ENCODE measurements around the gene PTPRM.

Gene PTPRM

GRCh38 chr18:7567474-7568425 is 634 bp downstream of the PTPRM start:
- DNase-seq (ENCODE audit: low read depth): no peak

DNA sequence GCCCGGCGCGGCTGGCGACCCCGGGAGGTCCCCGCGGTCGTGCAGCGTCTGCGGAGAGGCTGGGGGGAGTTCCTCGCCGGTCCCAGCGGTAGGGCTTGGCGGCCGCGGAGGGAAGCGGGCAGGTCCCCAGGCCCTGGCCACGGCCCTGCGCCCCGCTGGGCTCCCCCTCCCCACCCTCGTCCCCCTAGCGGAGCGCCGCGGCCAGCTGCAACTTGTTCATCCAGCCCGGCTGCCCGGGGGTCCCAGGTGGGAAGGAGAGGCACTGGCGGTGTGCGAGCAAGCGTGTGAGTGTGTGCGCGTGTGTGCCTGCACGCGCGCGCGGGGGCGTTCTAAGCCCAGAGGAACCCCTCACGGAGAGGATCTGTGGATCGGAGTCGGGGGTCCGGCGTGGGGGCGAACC is 1.3 kb downstream of the PTPRM start:
- DNase-seq (ENCODE audit: low read depth): no peak

GRCh38 chr18:7571626-7572025 is 4.5 kb downstream of the PTPRM start:
- DNase-seq (ENCODE audit: low read depth): no peak

- DNase-seq (ENCODE audit: low read depth): no peak
Observed at GRCh38 chr18:7572822-7573221, 5.7 kb downstream of the PTPRM start.

GRCh38 chr18:7575465-7576028 is 8.4 kb downstream of the PTPRM start:
- no peak for DNase-seq (ENCODE audit: low read depth)

DNA sequence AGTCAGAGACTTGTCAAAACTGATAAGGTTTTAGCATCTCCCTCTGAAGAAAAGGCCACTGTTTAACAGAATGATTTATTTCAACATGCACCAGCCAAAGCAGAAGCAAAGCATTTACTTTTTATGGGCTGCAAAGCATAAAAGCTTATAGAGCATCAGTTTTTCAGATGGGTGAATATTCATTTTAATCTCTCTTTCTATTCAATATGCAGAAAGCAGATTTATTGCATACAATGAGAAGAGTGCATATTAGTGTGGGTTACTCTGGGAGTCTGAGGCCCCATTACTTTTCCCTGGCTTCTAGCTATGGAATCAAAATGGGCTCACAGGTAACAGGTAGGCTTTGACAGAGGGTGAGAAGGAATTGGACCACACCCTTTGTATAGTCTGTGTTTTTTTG is 9.0 kb downstream of the PTPRM start:
- DNase-seq (ENCODE audit: low read depth): no peak

DNA sequence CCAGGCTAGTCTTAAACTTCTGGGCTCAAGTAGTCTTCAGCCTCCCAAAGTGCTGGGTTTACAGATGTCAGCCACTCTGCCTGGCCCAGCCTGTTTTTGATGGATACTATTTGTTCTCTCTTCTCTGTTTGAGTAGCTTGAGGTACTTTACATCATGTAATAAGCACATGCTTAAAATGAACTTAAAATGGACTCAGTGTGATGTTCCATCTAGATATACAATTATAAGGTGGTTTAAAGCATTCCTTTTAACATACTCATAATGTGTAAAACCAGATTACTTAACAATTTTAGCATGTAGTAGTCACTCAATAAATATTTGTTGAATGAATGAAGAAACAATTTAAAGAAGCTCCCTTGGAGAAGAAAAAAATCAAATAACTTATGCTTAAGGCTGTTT is 9.6 kb downstream of the PTPRM start:
- DNase-seq (ENCODE audit: low read depth): no peak

DNA sequence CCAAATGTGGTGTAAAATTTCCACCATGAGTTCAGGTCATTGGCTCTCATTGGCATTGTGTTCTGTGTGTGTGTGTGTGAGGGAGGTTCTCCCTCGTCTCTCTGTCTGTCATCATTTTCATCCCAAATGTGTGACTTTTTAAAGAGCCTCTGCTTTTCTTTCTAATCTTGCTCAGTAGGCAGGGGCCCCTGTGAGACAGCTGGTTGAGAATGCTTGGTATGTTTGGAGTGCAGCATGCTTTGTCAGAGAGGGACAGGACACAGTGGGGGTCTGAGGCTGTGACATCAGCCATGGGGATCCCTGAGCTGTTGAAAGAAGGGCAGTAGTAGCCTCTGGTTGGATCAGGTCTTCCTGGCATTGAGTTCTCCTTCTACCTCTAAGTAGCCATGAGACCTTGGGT is 10.6 kb downstream of the PTPRM start:
- no peak for DNase-seq (ENCODE audit: low read depth)

DNA sequence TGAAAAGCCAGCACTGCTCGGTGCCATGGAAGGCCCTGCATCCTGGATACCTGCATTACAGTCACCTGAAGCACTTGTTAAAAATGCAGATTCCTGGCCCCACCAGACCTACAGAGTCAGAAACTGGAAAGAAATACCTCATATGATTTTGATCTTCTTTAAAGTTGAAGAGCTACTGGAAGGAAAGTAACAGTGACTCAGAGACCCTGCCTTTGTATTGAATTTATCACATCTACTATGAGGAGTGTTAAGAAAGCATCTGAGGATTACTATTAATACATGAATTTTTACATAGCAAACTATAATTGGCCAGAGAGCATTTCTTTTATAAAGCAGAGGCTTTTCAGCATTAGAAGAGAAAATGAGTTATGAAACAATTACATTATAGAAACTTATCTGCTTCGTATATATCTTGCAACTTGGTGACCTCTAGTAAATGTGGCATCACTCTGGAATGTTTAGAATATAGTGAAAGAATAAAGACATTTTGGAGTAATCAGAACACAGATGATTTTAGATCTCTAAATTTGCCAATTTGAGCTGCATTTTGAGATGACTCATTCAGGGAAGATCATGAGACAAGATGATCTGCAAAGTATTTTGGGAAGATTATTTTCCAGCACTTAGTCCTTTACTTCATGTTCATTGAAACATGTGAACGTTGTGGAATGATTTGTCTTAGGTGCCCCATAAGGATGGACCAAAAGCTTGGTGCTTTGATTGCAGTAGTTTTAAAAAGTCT is 12.2 kb downstream of the PTPRM start:
- no peak for DNase-seq (ENCODE audit: low read depth)

DNA sequence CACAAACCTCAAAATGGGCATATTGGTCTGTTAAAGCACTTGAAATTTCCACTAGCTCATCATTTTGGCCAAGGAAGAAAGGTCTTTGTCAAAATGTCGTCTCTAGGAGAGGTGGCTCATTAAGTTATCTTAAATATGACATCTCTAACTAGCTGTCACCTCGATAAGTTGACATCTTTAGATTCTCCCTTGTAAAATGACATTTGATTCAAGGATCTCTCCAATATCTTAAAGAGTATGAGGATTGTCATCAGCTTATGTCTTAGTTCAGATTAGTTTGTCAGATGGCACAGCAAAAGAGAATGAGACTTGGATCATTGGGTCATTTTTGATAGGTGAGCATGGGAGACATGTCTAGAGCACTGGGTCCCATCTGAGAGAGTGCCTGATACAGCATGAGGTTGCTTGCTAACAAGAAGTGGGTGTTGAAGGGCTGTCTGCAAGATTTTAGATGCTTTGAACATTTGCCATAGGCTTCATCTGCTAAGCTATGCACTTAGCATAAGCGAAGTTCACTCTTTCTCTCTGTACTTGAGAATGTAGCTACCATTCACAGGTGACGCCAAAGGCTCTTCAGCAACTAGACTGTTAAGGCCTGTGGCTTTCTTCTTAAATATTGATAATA is 12.9 kb downstream of the PTPRM start:
- no peak for DNase-seq (ENCODE audit: low read depth)

- no peak for DNase-seq (ENCODE audit: low read depth)
Observed at GRCh38 chr18:7584646-7585275, 17.6 kb downstream of the PTPRM start.

DNA sequence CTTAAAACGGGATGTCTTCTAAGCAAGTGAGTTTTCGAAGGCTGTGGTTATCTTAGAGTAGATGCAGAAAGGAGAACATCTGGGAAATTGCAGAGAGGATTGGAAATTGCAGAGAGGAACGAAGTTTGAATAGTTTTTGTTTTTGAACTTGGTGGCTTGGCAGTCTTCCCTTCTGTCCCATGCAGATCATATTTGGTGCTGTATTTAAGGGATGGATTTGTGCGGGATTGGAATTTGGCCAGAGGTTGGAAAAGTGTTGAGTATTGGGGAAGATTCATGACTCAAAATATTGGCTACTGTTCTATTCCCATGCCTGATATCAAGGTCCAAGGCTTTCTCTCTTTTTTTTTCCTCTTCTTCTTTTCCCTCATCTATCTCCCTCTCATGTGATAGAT is 18.2 kb downstream of the PTPRM start:
- no peak for DNase-seq (ENCODE audit: low read depth)

GRCh38 chr18:7586379-7586778 is 19.3 kb downstream of the PTPRM start:
- no peak for DNase-seq (ENCODE audit: low read depth)

DNA sequence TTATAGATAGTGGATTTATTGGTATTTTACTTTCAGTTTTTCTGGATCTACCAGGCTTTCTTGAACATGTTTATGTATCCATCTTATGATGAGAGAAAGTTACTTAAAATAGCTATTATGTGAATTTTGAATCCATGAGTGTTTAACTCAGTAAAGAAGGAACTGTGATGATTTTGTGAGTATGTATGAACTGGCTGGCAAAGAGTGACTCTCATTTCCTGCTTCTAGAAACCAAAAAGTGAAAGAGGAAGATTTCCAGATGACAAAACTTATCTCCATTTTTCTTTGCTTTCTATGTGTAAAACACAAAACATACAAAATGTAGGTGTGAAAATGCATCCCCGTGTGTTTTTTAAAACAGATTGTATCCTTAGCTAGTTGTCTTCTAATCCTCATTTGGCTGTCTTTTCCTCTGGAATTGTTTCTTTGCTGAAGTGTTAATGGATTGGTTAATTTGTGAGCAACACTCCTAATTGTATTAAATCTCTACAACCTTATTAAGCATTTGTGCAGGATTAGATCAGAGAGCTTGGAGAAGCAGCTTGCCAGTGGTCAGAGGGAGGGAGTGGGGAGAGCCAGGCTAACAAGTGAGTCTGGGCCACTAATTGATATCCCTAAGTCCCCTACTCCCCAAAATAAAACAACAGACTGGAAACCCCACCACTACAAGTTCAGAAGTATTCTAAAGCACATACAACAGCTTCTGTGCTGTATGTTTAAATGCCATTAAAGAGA is 23.9 kb downstream of the PTPRM start:
- no peak for DNase-seq (ENCODE audit: low read depth)

- DNase-seq (ENCODE audit: low read depth): no peak
Observed at GRCh38 chr18:7592305-7593071, 25.4 kb downstream of the PTPRM start.

DNA sequence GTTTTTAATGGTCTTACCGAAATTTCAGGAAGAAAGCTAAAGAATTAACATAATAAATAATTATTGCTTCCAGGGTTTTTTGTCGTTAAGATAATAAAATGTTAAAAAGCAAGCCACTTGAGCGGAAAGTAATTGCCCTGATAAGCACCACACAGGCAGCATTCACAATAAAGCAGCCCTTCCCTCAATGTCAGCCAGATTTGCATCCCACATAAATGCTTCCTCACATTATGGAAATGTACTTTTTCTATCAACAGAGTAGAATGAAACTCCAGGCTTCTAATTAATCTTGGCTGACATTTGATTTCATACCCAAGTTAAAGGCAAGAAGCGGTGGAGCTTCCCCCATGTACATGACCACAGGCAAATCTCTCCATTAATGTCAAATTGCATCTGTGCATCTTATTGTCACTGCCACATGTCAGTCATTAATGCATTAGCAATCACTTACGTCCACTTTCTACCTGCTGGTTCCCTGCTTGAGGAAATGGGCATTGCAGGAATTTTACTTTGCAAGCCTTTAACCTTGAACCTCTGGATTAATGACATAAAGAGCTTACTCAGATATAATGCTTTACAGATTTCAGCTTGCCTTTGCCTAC is 26.2 kb downstream of the PTPRM start:
- no peak for DNase-seq (ENCODE audit: low read depth)

GRCh38 chr18:7596147-7596546 is 29.0 kb downstream of the PTPRM start:
- DNase-seq (ENCODE audit: low read depth): no peak

DNA sequence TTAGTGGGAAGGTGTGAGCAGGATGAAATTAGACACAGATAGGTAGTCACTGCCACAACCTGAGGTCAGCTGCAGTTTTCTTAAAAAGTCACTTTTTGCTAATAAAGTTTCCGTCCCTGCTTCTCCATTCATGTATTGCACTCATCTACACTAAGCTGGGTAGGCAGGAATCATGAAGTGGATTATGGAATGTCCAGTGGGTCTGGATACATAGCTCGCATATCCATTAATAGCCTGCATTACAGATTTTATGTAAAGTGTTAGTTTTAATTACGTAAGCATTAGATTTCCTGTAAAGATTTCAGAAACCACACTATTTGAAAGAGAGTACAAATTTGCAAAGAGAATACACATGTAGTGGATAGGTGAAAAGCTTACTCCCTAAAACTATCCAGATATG is 30.4 kb downstream of the PTPRM start:
- DNase-seq (ENCODE audit: low read depth): no peak

GRCh38 chr18:7598167-7599047 is 31.3 kb downstream of the PTPRM start:
- DNase-seq (ENCODE audit: low read depth): no peak

Data from stimulated activated CD8-positive, alpha-beta memory T cell treated with anti-CD3 and anti-CD28 coated beads, Interleukin-4, amount 100 ng/mL, for 24 hours (primary cell).